Adipocyte (in vitro differentiated cells): ENCODE data around the gene SELPLG.
"Not testable (repeated sequence)": the region's sequence is repeated elsewhere in the genome, so short reads cannot be mapped to it uniquely, and the experiment has no call there.

ENCODE experiments used
- DNase-seq: peaks from one replicate; pipeline ENCODE4 v3.0.0-alpha.2; 2015; ENCODE audit warnings: low read depth
- H3K27me3 ChIP-seq: replicated peaks from 2 replicates; pipeline ENCODE4 v1.7.0; 2013; ENCODE audit warnings: mild to moderate bottlenecking, low read length, moderate library complexity; ENCODE audit not compliant: control insufficient read depth, insufficient read depth
- H3K36me3 ChIP-seq: 2 replicates; pipeline ENCODE4 v1.7.0; 2013; ENCODE audit warnings: low read length, mild to moderate bottlenecking, moderate library complexity; ENCODE audit not compliant: control insufficient read depth, insufficient read depth, severe bottlenecking
- H3K4me1 ChIP-seq: 2 replicates; pipeline ENCODE4 v1.7.0; 2013; ENCODE audit warnings: mild to moderate bottlenecking, low read length, moderate library complexity; ENCODE audit not compliant: control insufficient read depth, insufficient read depth
- H3K4me3 ChIP-seq: 2 replicates; pipeline ENCODE4 v1.7.0; 2013; ENCODE audit warnings: mild to moderate bottlenecking, low read length, moderate library complexity
- H3K9ac ChIP-seq: 2 replicates; pipeline ENCODE4 v1.7.0; 2013; ENCODE audit warnings: mild to moderate bottlenecking, low read length, moderate library complexity
- H3K9me3 ChIP-seq: 2 replicates; pipeline ENCODE4 v1.7.0; 2013; ENCODE audit warnings: mild to moderate bottlenecking, low read length, moderate library complexity; ENCODE audit not compliant: control insufficient read depth

Gene SELPLG

GRCh38 chr12:108598553-108599250 lies 35.0 kb downstream of the SELPLG start:
- DNase-seq: no peak
- peaks cover 8% of the 10 kb centered on the region for H3K36me3 ChIP-seq
- peak overlapping the region; percentile 65 for H3K4me3 ChIP-seq
- peak overlapping the region; percentile 77 for H3K9ac ChIP-seq
- H3K9me3 ChIP-seq: no peaks in the 10 kb centered on the region
- peaks cover 27% of the 10 kb centered on the region for H3K4me1 ChIP-seq
- H3K27me3 ChIP-seq: no peaks in the 10 kb centered on the region

DNA sequence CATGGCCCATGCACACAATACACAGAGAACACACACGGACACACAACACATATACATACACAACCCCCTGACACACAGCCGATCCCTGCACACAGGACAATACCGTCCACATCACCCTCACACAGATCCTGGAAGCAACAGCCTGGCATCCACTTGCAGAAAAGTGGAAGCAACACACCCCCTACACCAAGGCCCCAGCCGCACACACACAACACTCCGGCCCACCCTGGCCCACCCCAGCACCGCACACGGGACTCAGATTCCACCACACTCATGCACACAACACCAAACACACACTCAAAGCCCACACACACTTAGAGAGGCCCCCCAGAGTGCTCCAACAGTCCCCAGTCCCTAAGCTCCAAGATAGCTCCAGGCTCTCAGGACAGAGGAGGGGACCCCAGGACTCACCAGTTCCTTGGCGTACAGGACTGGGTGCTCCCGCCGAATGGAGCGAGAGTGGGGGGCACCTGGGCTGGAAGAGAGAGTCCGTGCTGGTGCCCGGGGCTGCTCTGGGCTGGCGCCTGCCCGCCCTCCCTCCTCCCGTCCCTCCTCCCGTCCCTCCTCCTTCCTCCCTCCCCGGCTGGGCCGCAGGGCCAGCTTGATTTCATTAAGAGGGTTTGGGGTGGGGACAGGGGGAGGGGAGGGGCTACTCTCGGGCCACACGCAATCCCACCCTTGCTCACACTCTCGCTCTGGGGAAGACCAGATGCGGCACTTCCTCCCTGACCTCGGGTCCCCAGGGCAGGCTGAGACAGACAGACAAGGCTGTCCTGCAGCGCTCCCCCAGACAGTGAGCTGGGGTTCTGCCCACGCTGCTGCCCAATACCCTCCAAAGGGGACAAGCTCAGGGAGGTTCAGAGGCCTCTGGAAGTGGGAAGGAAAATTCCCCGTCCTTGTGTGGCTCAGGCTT lies 35.9 kb downstream of the SELPLG start, which contains the start of gene TMEM119:
TMEM119 (minus strand) TSS at position 526 of the 913 bp plus-strand sequence. CDS start 5,701 bp downstream, outside the sequence.
- Histone ChIP-seq H3K9me3 (no peaks in the 10 kb centered on the region), H3K4me3 (peak within 1 kb of the TSS; percentile 94), H3K4me1 (peaks cover 33% of the 10 kb centered on the region), H3K36me3 (peaks cover 17% of the 10 kb centered on the region), H3K27me3 (no peaks in the 10 kb centered on the region), H3K9ac (peak within 1 kb of the TSS; percentile 97)
- peak; percentile 88 for DNase-seq

DNA sequence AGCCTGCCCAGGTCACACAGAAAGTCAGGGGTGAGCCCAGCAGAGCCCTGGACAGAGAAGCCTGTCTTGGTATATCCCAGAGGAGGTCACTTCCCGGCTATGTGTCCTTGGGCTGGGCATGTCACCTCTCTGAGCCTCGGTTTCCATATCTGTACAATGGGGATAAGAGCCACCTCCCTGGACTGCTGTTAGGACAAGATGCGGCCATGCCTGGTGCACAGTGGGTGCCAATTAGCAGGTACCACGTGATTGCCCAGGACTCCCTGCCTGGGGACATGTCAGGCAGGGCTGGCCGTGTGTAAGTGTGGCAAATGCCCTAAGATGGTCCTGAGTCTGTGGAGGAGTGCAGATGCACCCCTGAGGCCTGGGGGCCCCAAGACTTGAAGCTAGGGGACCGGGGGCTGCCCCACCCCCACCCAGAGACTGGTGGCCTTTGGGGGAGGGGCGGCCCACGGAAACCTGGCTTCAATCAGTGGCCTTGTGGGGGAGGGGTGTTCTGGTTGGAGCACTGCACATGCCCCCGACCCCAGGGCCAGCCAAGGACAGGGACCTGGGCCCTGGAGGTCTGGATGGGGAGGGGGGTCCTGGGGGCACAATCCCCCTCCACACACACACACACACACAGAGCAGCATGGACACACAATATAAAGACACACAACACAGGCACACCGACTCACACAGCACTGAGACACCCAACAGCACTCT lies 36.7 kb downstream of the SELPLG start:
- H3K9ac ChIP-seq: peak overlapping the region; percentile 97
- H3K4me1 ChIP-seq: peaks cover 33% of the 10 kb centered on the region
- peak overlapping the region; percentile 94 for H3K4me3 ChIP-seq
- H3K9me3 ChIP-seq: no peaks in the 10 kb centered on the region
- H3K36me3 ChIP-seq: peaks cover 25% of the 10 kb centered on the region
- DNase-seq: peak; percentile 51
- H3K27me3 ChIP-seq: no peaks in the 10 kb centered on the region

DNA sequence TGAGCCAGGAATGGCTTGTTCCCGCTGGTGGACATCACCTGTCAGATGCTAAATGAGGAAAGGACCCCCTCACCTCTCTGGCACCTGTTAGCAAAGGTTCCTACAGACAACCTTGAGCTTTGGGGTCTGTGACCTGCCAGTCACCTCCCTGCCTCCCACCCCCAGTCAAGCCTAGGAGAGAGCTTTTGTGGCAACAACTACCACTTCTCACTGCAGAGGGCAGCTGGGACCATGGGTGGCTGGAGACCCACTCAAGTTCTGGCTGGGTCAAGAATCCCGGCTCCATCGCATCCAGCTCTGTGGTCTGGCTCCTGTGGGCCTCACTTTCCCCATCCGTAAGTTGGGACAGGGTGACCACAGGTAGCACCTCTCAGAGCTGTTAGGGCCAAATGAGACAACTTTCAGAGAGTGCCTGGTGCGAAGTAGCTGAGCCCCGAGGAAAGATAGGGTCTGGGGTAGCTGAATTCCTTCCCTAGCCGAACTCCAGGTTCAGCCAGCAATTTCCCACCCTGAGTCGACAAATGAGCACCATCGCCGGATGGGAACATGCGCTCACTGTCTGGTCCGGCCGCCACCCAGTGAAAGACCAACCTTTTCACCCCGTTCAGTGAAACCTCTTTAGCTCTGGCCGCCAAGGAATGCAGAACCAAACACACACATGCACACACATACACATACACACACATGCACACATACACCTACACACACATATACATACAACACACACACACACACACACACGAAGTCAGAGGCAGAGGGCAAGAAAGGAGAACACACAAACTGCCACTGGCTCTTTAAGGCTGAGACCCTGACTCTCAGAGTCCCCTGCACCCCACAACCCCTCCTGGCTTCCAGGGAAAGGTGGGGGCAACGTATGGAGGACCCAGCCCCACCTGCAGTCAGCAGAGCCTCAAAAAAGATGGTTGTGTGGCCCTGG lies 37.7 kb downstream of the SELPLG start:
- no peaks in the 10 kb centered on the region for H3K27me3 ChIP-seq
- DNase-seq: peak; percentile 45
- no peaks in the 10 kb centered on the region for H3K9me3 ChIP-seq
- peaks cover 35% of the 10 kb centered on the region for H3K36me3 ChIP-seq
- H3K4me1 ChIP-seq: peaks cover 35% of the 10 kb centered on the region
- peak overlapping the region; percentile 97 for H3K9ac ChIP-seq
- peak overlapping the region; percentile 94 for H3K4me3 ChIP-seq

- H3K4me1 ChIP-seq: peaks cover 43% of the 10 kb centered on the region
- peaks cover 36% of the 10 kb centered on the region for H3K36me3 ChIP-seq
- no peaks in the 10 kb centered on the region for H3K9me3 ChIP-seq
- no peaks in the 10 kb centered on the region for H3K27me3 ChIP-seq
- H3K9ac ChIP-seq: peak overlapping the region; percentile 97
- no peak for DNase-seq
- H3K4me3 ChIP-seq: peak overlapping the region; percentile 94
These were observed 38.6 kb downstream of the SELPLG start for GRCh38 chr12:108594960-108595710.

- DNase-seq: no peak
- Histone ChIP-seq H3K9ac (peak overlapping the region; percentile 97), H3K9me3 (no peaks in the 10 kb centered on the region), H3K4me3 (peak overlapping the region; percentile 94), H3K4me1 (peaks cover 50% of the 10 kb centered on the region), H3K36me3 (peaks cover 36% of the 10 kb centered on the region), H3K27me3 (no peaks in the 10 kb centered on the region)
These were observed 39.3 kb downstream of the SELPLG start for GRCh38 chr12:108594323-108594903.

GRCh38 chr12:108592033-108592909 lies 41.4 kb downstream of the SELPLG start:
- Histone ChIP-seq H3K9me3 (no peaks in the 10 kb centered on the region), H3K4me1 (peaks cover 52% of the 10 kb centered on the region), H3K36me3 (peaks cover 36% of the 10 kb centered on the region), H3K9ac (no peak overlapping the region), H3K27me3 (no peaks in the 10 kb centered on the region), H3K4me3 (no peak overlapping the region)
- no peak for DNase-seq

- DNase-seq: no peak
- Histone ChIP-seq H3K9me3 (no peaks in the 10 kb centered on the region), H3K9ac (peak overlapping the region; percentile 75), H3K36me3 (peaks cover 36% of the 10 kb centered on the region), H3K4me3 (no peak overlapping the region), H3K4me1 (peaks cover 49% of the 10 kb centered on the region), H3K27me3 (no peaks in the 10 kb centered on the region)
These were observed 42.3 kb downstream of the SELPLG start for GRCh38 chr12:108591267-108591980.

- H3K4me3 ChIP-seq, H3K9me3 ChIP-seq, H3K27me3 ChIP-seq, DNase-seq: not testable (repeated sequence)
- Histone ChIP-seq H3K36me3 (peaks cover 36% of the 10 kb centered on the region), H3K4me1 (peaks cover 44% of the 10 kb centered on the region), H3K9ac (peak overlapping the region; percentile 75)
These were observed 43.2 kb downstream of the SELPLG start for GRCh38 chr12:108590463-108590862.
